B cell (primary cell): ENCODE results near the gene S100A1. TPM values are rescaled to one million over a fixed set of nuclear protein-coding genes. Genes with fewer than 3 reads are reported as not detected.

Experiments used
- ATAC-seq: fragments of 200-7000 bp; cut with Tn5 transposase; one replicate; pipeline ENCODE4 v1.10.0; 2021; ENCODE audit warnings: low read depth, mild to moderate bottlenecking, moderate number of reproducible peaks, moderate library complexity
- CTCF ChIA-PET: fragments of 350-600 bp; sonication (Branson Sonifier 250); formaldehyde crosslinking; loops from one replicate; lab custom pipeline; 2021; ENCODE audit warnings: antibody characterized with exemption, inconsistent platforms; lab: Charles Lee
- POLR2A ChIA-PET: fragments of 350-600 bp; sonication (Branson Sonifier 250); formaldehyde crosslinking; loops from one replicate; lab custom pipeline; 2021; ENCODE audit warnings: antibody characterized with exemption; lab: Charles Lee
- DNase-seq: peaks from one replicate; pipeline ENCODE4 v3.0.0; 2013
- H2AFZ ChIP-seq: 2 replicates; pipeline ENCODE4 v1.6.1; 2012; ENCODE audit warnings: mild to moderate bottlenecking, low read depth, low read length; ENCODE audit not compliant: insufficient read depth, poor library complexity, severe bottlenecking
- H3K27ac ChIP-seq, 2 donors: 1 replicate in 1 of 2; 2 replicates in 1 of 2; pipeline ENCODE4 v1.5.1; 2012 to 2013; ENCODE audit warnings: low read length in 2 of 2, mild to moderate bottlenecking in 2 of 2, moderate library complexity in 1 of 2
- H3K27me3 ChIP-seq, 4 experiments: fragments of 200-600 bp in 1 of 4; sonication (generic) in 1 of 4; replicated peaks in 1 of 4; 1 replicate in 2 of 4; 2 replicates in 2 of 4; pipeline versions ENCODE4 v1.6.1 to v1.7.0; 2013 to 2016; ENCODE audit warnings: low read length in 3 of 4, mild to moderate bottlenecking in 2 of 4, mixed read lengths in 1 of 4, moderate library complexity in 1 of 4; ENCODE audit not compliant: insufficient read depth in 4 of 4, control insufficient read depth in 3 of 4; ENCODE audit errors: control extremely low read depth in 1 of 4
- H3K36me3 ChIP-seq, 2 experiments: replicated peaks in 1 of 2; 1 replicate in 1 of 2; 2 replicates in 1 of 2; pipeline versions ENCODE4 v1.6.1 to v1.7.1; 2013; ENCODE audit warnings: low read length in 1 of 2; ENCODE audit not compliant: insufficient read depth in 2 of 2, control insufficient read depth in 1 of 2; ENCODE audit errors: control extremely low read depth in 1 of 2, extremely low read depth in 1 of 2
- H3K4me1 ChIP-seq, 2 donors: fragments of 200-600 bp in 1 of 2; sonication (generic) in 1 of 2; 1 replicate in 1 of 2; 2 replicates in 1 of 2; pipeline versions ENCODE4 v1.5.1 to v1.6.1; 2013 to 2017; ENCODE audit warnings: low read length in 2 of 2; ENCODE audit not compliant: control insufficient read depth in 2 of 2, insufficient read depth in 2 of 2
- H3K4me2 ChIP-seq: replicated peaks from 2 replicates; pipeline ENCODE3; 2012; ENCODE audit warnings: mild to moderate bottlenecking, low read depth, low read length; ENCODE audit not compliant: poor library complexity, severe bottlenecking
- H3K4me3 ChIP-seq, 5 experiments: fragments of 200-600 bp in 1 of 5; sonication (generic) in 1 of 5; 1 replicate in 3 of 5; 2 replicates in 2 of 5; pipeline versions ENCODE4 v1.5.1 to v1.7.0; 2011 to 2016; ENCODE audit warnings: low read length in 4 of 5, mild to moderate bottlenecking in 4 of 5, low read depth in 2 of 5, control low read depth in 1 of 5, moderate library complexity in 1 of 5; ENCODE audit not compliant: insufficient read depth in 1 of 5; ENCODE audit errors: control extremely low read depth in 1 of 5, extremely low read depth in 1 of 5
- H3K79me2 ChIP-seq: fragments of 200-600 bp; sonication (generic); one replicate; pipeline ENCODE4 v1.6.0; 2016; ENCODE audit warnings: low read length; ENCODE audit not compliant: control insufficient read depth, insufficient read depth
- H3K9ac ChIP-seq: fragments of 200-600 bp; sonication (generic); 2 replicates; pipeline ENCODE4 v1.6.1; 2017; ENCODE audit warnings: mild to moderate bottlenecking, low read length, moderate library complexity
- H3K9me3 ChIP-seq, 3 donors: one replicate each; pipeline versions ENCODE4 v1.6.1 to v1.7.1; 2013; ENCODE audit warnings: low read length in 2 of 3; ENCODE audit not compliant: control insufficient read depth in 2 of 3, insufficient read depth in 1 of 3; ENCODE audit errors: control extremely low read depth in 1 of 3
- H4K20me1 ChIP-seq: 2 replicates; pipeline ENCODE4 v1.6.0; 2012; ENCODE audit warnings: mild to moderate bottlenecking, low read length; ENCODE audit not compliant: insufficient read depth, control insufficient read depth, poor library complexity, severe bottlenecking
- H3K27ac Mint-ChIP-seq: one replicate; pipeline ENCODE4 v1.8.0; 2021; ENCODE audit warnings: mixed read lengths
- H3K27me3 Mint-ChIP-seq: one replicate; pipeline ENCODE4 v1.8.0; 2021; ENCODE audit warnings: mixed read lengths
- H3K4me1 Mint-ChIP-seq: one replicate; pipeline ENCODE4 v1.8.0; 2021; ENCODE audit warnings: mixed read lengths
- H3K4me3 Mint-ChIP-seq: one replicate; pipeline ENCODE4 v1.8.0; 2021; ENCODE audit warnings: mixed read lengths
- H3K9me3 Mint-ChIP-seq: one replicate; pipeline ENCODE4 v1.8.0; 2022; ENCODE audit warnings: mixed read lengths; ENCODE audit not compliant: insufficient read depth
- EZH2 ChIP-seq: IDR thresholded peaks from 2 replicates; pipeline ENCODE4 v1.6.1; 2012; ENCODE audit warnings: borderline replicate concordance, low read depth, mild to moderate bottlenecking, moderate library complexity, low read length; ENCODE audit not compliant: insufficient read depth, poor library complexity, severe bottlenecking
- WGBS: methylation state at CpG from one replicate; pipeline ENCODE4 v1.1.5; 2013; ENCODE audit warnings: missing lambda C conversion rate; ENCODE audit not compliant: insufficient coverage; 5-methylcytosine and 5-hydroxymethylcytosine counted together
- intact Hi-C: fragments of 100-400 bp; cut with micrococcal nuclease; formaldehyde crosslinking; loops from one replicate; pipeline ENCODE4 v1.10.0; 2022
- polyA plus RNA-seq: library from polyadenylated mRNA; depleted of rRNA; stranded (reverse); fragments of >200 nt; gene quantifications from 2 replicates; pipeline ENCODE4 v1.2.3, GENCODE V29; 2012
- total RNA-seq, 2 donors: library from RNA; stranded (reverse); fragments of 120-200 nt in 1 of 2; gene quantifications; 1 replicate in 1 of 2; 2 replicates in 1 of 2; pipeline versions ENCODE4 v1.2.3 to v1.2.4, GENCODE V29; 2013 to 2022
- TF ChIP-seq, protein P1 (sequence below): fragments of 200-600 bp; IDR thresholded peaks from one replicate; pipeline ENCODE4 v1.8.0; 2022; ENCODE audit warnings: antibody characterized with exemption, mild to moderate bottlenecking

S100A1 gene
- total and polyA plus RNA-seq, 2 donors (not counting 1 experiment from before 2014, with no cell fraction given), result not detected

GRCh38 chr1:153606194-153606593, 22.0 kb upstream of the S100A1 start:
- Histone ChIP-seq H3K79me2 (no peaks in the 10 kb centered on the region), H3K27me3 (no peaks in the 10 kb centered on the region), H3K4me1 (peaks cover 0 to 4% of the 10 kb centered on the region in 2 donors), H3K27ac (no peak overlapping the region), H4K20me1 (no peaks in the 10 kb centered on the region), H3K4me3 (no peak overlapping the region), H3K9ac (no peak overlapping the region), H3K9me3 (no peaks in the 10 kb centered on the region), H3K4me2 (no peak overlapping the region), H2AFZ (no peak overlapping the region), H3K36me3 (no peaks in the 10 kb centered on the region)
- ATAC-seq (no peak), DNase-seq (no peak)
- peaks cover 7% of the 10 kb centered on the region for H3K4me1 Mint-ChIP-seq
- no peaks in the 10 kb centered on the region for H3K9me3 Mint-ChIP-seq
- H3K4me3 Mint-ChIP-seq, result no peak overlapping the region
- H3K27me3 Mint-ChIP-seq, result no peaks in the 10 kb centered on the region
- CTCF ChIA-PET, result interaction anchor here (1.4 kb wide), 1 partner anchor 165 kb away, joined by 4 read pairs; no protein-coding TSS in a partner anchor
- no peak overlapping the region for H3K27ac Mint-ChIP-seq
- intact Hi-C loops, result no loop called here
- TF ChIP-seq, protein P1, sequence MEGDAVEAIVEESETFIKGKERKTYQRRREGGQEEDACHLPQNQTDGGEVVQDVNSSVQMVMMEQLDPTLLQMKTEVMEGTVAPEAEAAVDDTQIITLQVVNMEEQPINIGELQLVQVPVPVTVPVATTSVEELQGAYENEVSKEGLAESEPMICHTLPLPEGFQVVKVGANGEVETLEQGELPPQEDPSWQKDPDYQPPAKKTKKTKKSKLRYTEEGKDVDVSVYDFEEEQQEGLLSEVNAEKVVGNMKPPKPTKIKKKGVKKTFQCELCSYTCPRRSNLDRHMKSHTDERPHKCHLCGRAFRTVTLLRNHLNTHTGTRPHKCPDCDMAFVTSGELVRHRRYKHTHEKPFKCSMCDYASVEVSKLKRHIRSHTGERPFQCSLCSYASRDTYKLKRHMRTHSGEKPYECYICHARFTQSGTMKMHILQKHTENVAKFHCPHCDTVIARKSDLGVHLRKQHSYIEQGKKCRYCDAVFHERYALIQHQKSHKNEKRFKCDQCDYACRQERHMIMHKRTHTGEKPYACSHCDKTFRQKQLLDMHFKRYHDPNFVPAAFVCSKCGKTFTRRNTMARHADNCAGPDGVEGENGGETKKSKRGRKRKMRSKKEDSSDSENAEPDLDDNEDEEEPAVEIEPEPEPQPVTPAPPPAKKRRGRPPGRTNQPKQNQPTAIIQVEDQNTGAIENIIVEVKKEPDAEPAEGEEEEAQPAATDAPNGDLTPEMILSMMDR, result no peak
- TF ChIP-seq EZH2, result no peak
- no CpG with 5 or more reads among the region's 11 CpGs for WGBS
- POLR2A ChIA-PET, result interaction anchor here (0.7 kb wide), 1 partner anchor 665 kb away, joined by 3 read pairs; no protein-coding TSS in a partner anchor

DNA sequence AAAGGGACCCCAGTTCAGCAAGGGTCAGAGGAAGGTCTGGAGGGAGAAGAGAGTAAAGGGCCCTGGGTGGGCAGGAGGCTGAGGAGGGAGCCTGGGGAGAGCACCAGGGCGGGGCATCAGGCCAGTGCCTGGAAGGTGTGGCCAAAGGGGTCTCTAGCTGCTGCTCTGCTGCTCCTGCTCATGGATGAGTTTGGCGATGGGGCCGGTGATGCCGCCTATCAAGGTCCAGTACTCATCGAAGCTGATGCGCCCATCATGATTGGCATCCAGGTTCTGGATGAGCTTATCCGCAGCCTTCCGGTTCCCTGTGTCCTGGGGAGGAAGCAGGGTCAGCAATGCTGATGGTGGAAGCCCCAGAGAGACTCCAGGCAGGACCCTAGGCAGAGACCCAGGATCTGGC, 20.9 kb upstream of the S100A1 start:
- H3K9me3 Mint-ChIP-seq, result no peaks in the 10 kb centered on the region
- no peak overlapping the region for H3K4me2 ChIP-seq
- no peak overlapping the region for H3K9ac ChIP-seq
- DNase-seq (no peak), ATAC-seq (no peak)
- no peaks in the 10 kb centered on the region for H3K27me3 ChIP-seq
- over 99% methylated on average over 7 of the region's 8 CpGs for WGBS
- no peaks in the 10 kb centered on the region for H3K27me3 Mint-ChIP-seq
- no peaks in the 10 kb centered on the region for H4K20me1 ChIP-seq
- H3K4me3 Mint-ChIP-seq, result no peak overlapping the region
- ChIA-PET CTCF (interaction anchor here (1.4 kb wide), 1 partner anchor 164 kb away, joined by 4 read pairs; no protein-coding TSS in a partner anchor), POLR2A (interaction anchor here (1.0 kb wide), 1 partner anchor 120 kb away, joined by 3 read pairs; the partner anchor contains the start of gene INTS3)
- peaks cover 0 to 4% of the 10 kb centered on the region in 2 donors for H3K4me1 ChIP-seq
- H3K4me1 Mint-ChIP-seq, result peaks cover 4% of the 10 kb centered on the region
- no peaks in the 10 kb centered on the region for H3K79me2 ChIP-seq
- intact Hi-C loops, result no loop called here
- H3K27ac ChIP-seq, result no peak overlapping the region
- H3K27ac Mint-ChIP-seq, result no peak overlapping the region
- H3K9me3 ChIP-seq, result no peaks in the 10 kb centered on the region
- H3K36me3 ChIP-seq, result no peaks in the 10 kb centered on the region
- TF ChIP-seq EZH2, result no peak
- TF ChIP-seq, protein P1, result no peak
- no peak overlapping the region for H3K4me3 ChIP-seq
- H2AFZ ChIP-seq, result no peak overlapping the region
